GM12875 (cell line): Measurements from ENCODE around the gene ELK3.

ENCODE experiments used
- H3K4me3 ChIP-seq: one replicate; pipeline ENCODE4 v1.5.1; 2011; ENCODE audit warnings: low read depth, low read length, control low read depth
- TF ChIP-seq, protein P1 (sequence below): IDR thresholded peaks from 2 replicates; pipeline ENCODE4 v1.5.1; 2011; ENCODE audit warnings: low read depth, mild to moderate bottlenecking, control low read depth, inconsistent platforms, low read length, moderate library complexity, borderline replicate concordance; ENCODE audit not compliant: insufficient read depth

The ELK3 gene

DNA sequence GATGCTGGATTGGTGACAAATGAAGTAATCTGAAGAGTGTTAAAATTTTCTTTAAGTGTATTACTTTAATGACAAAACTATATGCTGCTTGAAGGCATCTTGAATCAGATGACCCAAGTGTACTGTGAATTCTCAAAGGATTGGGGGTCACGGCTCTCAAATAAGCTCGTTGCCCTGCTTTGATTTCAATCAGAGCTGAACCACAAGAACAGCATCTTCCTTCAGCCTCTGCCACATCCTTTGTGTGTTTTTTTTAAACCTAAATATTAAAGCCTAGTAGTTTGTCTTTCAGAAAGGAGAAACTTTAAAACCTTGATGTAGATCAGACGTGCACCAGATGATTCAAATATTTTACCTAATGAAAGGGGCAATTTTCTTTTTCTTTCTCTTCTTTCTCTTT is 11.7 kb downstream of the ELK3 start:
- TF ChIP-seq, protein P1, sequence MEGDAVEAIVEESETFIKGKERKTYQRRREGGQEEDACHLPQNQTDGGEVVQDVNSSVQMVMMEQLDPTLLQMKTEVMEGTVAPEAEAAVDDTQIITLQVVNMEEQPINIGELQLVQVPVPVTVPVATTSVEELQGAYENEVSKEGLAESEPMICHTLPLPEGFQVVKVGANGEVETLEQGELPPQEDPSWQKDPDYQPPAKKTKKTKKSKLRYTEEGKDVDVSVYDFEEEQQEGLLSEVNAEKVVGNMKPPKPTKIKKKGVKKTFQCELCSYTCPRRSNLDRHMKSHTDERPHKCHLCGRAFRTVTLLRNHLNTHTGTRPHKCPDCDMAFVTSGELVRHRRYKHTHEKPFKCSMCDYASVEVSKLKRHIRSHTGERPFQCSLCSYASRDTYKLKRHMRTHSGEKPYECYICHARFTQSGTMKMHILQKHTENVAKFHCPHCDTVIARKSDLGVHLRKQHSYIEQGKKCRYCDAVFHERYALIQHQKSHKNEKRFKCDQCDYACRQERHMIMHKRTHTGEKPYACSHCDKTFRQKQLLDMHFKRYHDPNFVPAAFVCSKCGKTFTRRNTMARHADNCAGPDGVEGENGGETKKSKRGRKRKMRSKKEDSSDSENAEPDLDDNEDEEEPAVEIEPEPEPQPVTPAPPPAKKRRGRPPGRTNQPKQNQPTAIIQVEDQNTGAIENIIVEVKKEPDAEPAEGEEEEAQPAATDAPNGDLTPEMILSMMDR = no peak
- no peak overlapping the region for H3K4me3 ChIP-seq

DNA sequence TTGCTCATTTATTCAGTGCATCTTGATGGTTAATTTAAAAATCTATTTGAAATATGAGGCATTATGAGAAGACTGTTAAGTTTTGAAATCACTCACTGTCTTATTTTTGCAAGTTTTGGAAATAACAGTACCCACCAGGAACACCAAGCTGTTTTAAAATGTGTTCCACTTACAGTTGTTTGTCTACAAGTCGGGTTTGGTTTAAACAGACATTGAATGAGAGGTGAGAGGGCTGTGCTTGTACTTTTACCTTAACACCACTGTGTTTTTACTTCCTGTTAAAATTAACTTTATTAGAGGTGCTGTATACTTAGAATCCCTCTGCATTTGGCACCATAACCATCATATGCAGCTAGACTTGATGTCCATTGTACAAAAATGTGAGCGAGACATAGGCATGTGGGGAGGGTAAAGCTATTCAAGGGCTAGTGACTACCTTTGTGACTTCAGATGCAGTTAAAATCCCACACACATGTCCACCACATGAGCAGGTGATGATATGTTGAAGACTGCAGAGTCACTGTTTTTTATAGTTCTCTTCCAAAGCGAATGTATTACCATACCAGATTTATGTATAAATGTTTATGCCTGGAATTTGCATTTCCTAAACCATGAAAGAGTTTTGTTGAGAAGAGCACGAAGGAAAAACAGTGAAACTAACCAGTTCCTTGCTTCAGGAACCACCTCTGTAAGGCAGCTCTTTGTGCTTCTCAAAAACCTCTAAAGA is 12.9 kb downstream of the ELK3 start:
- TF ChIP-seq, protein P1 = no peak
- H3K4me3 ChIP-seq = no peak overlapping the region

DNA sequence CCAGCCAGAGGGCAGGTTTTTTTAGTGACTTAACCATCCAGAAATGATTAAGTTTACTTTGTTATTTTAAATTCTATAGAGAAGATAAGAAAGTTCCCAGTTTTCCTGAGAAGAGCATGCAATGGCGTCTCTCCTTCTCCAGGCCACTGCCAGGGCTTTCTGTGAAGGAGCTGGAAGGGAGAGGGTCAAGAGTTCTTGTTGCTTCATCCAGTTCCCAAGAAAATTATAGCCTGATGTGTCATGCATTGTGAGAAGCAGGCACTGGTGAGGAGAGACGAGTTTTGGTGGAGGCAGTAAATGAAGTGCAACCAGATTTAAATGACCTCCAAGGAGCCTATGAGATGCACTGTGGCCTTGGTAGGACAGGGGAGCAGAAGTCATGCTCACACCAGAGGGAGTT is 14.2 kb downstream of the ELK3 start:
- no peak overlapping the region for H3K4me3 ChIP-seq
- TF ChIP-seq, protein P1 = no peak

DNA sequence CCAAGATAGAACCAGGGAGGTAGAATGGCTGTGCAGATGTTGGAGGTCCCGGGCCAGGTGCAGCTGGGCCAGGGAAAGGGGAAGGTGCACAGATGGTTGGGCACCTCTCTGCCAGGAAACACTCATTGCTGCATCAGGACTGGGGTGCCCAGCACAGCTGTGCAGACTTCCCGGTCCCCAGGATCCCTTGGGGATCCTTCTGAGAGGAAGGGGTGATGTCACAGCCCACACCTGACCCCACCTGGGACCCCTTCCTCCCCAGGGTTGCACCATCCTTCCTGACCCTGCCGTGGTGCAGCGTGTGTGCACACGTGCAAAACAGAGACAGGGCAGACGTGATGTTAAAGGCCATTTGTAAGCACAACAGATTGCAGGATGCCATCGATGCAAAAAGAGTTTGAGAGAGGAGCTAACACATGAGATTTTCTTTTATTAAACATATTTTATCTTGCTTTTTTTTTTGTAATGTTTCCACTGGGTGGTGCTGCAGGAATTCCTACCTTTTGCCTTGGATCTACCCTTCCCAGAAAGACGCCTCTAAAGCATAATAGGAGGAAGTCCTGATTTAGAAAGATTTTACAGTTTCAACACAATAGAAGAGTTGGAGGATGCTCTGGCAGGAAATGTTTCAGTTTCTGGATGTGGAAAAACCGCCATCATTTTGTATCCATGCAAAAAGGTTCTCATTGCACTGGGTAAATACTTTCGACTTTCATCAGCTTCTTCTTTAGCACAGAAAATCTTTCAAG is 14.8 kb downstream of the ELK3 start:
- H3K4me3 ChIP-seq = no peak overlapping the region
- TF ChIP-seq, protein P1 = no peak

DNA sequence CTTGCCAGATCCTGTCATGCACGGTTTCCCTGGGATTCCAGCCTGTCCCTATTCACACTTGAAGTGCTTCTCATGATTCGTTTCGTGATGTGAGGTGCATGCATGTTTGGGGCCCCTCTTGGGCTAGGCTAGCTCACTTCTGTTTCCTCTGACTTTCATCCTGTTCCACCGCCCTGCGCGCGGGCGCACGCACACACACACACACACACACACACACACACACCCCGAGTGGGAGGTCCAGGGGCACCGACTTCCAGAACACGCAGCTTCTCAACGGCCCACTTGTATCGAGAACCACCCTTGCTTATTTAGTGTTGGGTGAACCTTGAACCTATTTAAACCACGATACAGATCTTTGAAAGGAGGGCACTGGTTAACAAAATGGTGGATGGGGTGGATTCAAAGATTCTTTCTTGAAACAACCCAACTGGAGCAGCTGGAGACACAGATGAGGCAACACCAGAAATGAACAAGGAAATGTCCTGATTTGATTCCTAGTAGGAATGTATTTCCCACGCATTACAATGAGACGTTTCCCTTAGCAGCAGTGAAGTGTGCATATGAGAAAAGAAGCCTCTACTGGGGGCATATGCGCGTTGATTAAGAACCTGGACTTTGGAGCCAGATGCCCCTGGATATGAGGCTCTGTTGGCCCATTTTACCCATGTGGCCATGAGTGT is 16.3 kb downstream of the ELK3 start:
- TF ChIP-seq, protein P1 = no peak
- H3K4me3 ChIP-seq = no peak overlapping the region

DNA sequence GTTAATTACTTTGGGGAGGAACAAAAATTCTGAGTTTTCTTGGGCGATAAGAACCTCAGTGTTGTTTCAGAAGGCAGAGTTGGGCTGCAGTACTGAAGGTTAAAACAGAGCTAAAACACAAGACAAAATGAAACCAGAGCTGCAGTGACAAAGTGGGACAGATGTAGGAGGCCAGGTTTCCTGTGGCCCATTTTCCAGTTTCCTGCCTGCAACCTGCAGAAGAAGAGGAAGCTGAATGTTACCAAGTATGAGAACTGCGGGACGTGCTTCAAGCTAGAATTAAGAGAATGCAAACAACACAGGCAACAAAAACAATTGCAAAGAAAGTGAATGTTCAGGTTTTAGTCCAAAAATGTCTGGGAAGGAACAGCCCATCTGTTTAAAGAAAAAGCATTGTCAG is 17.8 kb downstream of the ELK3 start:
- TF ChIP-seq, protein P1 = no peak
- no peak overlapping the region for H3K4me3 ChIP-seq
